HEK293T (cell line): Measurements from ENCODE around the gene PPARGC1A.

ENCODE experiments used
- BHLHE40 ChIP-seq: fragments of 450-650 bp; IDR thresholded peaks from 2 replicates; pipeline ENCODE4 v1.6.1; 2016; ENCODE audit warnings: mild to moderate bottlenecking, moderate library complexity, borderline replicate concordance
- SUZ12 ChIP-seq: fragments of 450-650 bp; IDR thresholded peaks from 2 replicates; pipeline ENCODE4 v1.6.1; 2016; ENCODE audit warnings: mild to moderate bottlenecking

GRCh38 chr4:23902222-23902804, 12.5 kb upstream of the PPARGC1A start:
- no peak for TF ChIP-seq SUZ12
- no peak for TF ChIP-seq BHLHE40
